Activated CD8-positive, alpha-beta memory T cell treated with anti-CD3 and anti-CD28 coated beads for 24 hours (primary cell): ENCODE measurements around the gene KRT71.

Experiments
- DNase-seq: peaks from one replicate; pipeline ENCODE4 v3.0.0-alpha.2; 2020

KRT71 gene

DNA sequence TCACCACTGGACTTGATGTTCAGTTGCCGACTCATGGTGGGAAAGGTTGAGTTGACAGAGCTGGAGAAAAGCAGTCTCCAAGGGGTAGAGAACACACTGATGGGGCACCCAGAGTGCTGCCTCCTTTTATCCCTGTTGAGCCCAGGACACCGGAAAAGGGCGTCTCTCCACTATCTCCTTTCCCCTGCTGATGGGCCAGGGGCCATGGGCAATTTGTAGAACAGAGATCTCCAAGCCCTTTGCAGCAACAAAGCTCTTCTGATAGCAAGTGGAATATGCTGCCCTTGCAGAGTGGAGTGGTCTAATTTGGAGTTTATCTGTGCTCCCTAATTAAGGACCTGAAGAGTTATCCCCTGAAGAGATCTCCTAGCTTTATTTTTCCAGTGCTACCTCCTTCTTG is 20.8 kb upstream of the KRT71 start, which contains the start of gene KRT74:
Gene KRT74, minus strand, starts transcription at position 101 of the 400 bp plus-strand sequence. Its CDS starts 66 bp downstream, at position 35.
- no peak for DNase-seq

DNA sequence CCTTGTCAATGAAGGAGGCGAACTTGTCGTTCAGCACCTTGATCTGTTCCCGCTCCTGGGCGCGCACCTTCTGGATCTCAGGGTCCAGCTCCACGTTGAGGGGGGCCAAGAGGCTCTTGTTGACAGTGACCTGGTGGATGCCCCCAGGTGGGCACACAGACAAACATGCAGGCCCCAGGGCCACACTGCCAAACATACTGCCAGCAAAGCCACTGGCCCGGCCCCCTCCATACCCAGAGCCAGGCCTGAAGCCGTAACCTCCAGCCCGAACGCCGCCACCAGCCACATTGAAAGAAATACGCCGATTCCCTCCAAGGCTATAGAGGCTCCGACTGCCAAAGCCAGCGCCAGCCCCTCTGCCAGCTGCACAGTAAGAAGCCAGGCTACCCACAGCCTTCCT is 20.4 kb upstream of the KRT71 start:
- no peak for DNase-seq

DNA sequence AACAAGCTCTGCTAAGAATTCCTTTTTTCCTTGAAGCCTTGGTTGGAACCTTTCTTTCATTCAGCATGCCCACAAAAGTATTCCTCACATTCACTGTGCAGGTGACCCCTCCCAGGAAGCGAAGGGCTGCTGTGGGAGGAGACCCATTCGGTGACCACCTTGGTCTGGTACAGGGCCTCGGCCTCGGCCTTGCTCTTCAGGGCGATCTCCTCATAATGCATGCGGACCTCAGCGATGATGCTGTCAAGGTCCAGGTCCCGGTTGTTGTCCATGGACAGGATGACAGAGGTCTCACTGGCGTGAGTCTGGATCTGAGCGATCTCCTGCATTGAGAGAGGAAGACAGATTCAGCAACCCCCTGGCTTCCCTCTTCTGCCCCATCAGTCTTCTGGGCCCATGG is 17.6 kb upstream of the KRT71 start:
- DNase-seq, result no peak

DNA sequence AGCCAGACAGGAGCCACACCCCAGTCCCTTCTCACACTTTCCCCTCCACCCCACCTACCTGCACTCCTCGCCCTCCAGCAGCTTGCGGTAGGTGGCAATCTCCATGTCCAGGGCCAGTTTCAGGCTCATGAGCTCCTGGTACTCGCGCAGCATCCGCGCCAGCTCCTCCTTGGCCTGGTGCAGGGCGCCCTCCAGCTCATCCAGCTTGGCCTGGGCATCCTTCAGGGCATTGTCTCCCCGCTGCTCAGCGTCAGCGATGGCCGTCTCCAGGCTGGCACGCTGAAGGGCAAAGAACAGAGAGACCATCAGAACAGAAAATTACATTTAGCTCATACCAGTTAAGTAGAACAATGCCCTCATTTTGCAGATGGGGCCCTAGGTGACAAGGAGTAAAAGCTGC is 15.2 kb upstream of the KRT71 start:
- DNase-seq, result no peak

DNA sequence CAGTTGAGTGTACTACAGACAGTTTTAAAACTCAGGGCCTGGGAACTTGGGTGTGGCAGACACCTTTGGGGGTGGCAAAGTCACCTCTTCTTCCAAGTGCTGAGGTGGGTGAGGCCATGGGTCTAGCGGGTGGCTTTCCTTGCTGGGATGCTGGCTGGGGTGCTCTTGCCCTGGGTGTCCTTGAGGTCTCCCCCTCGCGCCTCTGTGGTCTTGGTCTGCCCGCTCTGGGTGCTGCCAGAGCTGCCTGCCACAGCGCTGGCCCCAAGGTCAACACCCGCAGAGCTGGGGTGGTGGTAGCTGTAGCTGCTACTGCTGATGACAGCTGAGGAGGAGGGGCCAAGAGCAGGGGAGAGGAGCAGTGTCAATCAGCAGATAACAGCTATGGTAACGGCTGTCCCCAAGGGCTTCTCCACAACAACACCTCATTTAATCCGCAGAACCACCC is 13.9 kb upstream of the KRT71 start:
- DNase-seq, result no peak

DNA sequence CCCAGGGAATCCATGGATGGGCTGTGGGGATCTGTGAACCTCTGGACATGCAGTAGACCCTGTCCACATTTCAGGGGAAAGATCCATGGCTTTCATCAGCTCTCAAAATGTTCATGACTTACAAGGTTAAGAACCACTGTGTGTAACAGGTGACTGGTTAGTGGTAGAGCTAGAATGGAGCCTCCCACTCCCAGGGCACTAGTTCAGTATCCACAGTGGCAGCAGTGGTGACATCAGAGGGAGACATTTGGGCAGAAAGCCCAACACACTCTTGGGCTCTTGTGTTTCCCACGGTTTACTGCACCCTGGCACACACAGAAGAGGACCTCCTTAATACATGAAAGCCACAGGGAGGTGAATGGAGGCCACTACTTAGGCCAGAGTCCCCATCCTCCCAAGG is 11.6 kb upstream of the KRT71 start:
- DNase-seq, result no peak

DNA sequence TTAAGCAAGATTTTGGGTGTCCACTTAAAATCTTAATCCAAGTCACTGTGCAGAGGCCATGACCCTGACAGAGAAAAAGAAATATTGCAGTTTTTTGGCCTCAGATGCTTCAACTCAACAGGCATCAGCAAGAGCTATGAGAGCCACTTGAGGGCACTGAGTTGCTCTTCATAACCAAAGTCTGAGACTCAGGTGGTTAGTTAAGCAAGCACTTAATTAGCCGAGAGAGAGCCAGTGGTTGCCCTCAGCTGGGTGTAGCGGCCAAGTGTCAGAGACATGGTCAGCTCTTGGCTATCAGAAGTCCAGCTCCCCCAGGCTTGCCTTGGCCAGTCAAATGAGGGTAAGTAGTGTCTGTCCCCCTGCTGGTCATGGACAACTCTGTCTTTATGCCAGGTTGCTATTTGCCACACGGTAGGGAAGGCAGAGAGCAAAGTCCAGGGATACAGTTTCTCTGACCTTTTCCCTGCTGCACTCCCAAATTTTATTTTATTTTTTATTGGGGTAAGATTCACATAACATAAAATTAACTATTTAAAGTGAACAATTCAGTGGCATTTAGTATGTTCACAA is 9.0 kb upstream of the KRT71 start:
- DNase-seq, result no peak

DNA sequence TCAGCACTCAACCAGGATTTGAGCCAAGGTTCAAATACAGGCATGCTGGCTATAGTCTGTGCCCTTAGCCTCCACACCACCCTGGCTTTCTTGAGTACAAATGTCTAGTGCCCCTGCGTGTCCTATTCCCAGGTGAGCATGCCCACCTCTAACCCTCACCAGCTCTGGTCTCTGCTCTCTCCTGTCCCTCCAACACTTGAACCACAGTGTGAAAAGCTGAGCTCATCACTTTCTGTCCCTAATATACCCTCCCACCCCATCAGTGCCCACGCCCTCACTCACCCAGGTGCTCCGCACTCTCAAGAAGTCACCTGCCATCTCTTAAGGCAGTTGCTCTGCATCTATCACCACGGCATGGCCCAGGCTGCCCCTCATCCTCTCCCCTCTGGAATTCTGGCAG is 7.0 kb upstream of the KRT71 start:
- DNase-seq, result no peak

DNA sequence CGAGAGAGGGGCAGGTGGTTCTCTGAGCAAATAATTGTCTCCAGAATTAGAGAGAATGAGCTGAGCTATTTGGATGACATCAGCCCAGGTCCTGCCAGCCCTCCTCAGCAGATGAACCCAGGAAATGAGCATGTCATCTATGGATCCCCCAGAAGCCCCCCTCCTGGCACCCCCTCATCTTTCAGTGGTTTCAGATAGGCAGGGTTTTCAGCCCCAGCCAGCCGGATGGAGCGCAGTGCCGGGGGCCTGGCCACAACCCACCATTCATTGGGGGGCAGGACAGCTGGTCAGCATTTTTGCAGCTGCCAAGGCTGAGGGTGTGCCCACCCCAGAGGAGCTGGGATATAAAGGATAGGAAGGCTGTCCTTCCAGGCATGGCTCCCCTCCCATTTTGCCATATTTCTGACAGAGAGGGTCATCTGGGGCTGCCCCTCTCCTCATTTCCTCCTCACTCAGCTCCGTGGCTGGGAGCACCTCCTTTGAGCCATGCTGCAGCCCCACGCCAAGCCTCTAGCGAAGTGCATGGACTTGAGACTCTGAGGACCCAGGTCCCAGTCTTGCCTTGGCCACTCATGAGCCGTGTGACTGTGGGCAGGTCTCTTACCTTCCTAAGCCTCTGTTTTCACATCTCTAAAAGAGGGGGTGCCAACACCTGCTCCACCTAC is 6.0 kb upstream of the KRT71 start:
- no peak for DNase-seq

DNA sequence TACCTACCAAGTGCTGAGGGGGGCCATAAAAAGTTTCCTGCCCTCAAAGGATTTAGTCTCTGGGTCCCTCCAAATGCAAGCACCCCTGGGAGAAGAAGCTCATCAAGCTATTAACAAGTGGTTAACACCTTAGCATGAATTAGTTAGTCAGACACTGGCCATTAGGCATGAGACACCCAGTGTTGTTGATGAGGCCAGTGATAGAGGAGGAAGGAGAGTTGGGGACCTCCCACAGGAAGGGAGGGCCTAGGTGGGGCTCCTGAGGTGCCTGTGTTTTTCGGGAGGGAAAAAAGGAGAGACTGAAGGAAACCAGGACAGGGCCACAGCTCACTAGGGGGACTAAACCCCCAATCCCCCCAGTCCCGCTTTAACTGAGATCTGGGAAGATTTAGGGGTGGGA is 4.5 kb upstream of the KRT71 start:
- no peak for DNase-seq

DNA sequence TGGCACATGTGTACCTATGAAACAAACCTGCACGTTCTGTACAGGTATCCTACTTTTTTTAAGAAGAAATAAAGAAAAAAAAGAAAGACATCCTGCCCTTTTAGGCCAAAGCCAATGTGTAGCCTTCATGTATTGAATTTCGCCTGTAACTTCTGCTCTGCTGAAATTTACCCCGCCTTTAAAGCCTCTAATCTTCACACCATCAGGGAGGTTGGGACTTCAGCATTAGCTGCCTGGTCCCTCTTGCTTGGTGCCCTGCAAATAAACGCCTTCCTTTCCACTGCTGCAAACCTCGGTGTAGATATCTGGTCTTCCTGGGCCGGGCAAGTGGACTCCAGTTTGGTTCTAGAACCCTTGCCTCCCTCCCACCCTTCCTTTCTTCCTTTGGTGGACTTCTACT is 2.6 kb upstream of the KRT71 start:
- DNase-seq, result no peak

DNA sequence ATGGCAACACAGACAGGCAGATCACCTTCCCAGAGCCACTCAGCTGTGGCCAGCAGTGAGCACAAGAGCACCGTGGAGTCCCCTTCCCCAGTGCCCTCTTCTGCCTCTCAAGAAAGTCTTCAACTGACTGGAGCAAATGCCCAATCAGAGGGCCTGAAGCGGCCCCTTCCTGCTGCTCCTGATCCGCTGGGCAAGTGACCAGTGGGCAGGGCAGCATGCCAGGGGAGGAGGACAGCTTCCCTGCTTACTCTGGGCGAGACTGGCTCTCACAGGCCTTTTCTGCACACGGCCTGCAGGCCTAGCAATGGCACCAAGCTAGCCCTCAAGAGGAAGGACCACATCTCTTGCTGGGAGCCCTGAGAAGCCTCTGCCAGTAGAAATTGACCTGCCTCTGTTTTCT is 890 bp downstream of the KRT71 start:
- DNase-seq, result no peak

DNA sequence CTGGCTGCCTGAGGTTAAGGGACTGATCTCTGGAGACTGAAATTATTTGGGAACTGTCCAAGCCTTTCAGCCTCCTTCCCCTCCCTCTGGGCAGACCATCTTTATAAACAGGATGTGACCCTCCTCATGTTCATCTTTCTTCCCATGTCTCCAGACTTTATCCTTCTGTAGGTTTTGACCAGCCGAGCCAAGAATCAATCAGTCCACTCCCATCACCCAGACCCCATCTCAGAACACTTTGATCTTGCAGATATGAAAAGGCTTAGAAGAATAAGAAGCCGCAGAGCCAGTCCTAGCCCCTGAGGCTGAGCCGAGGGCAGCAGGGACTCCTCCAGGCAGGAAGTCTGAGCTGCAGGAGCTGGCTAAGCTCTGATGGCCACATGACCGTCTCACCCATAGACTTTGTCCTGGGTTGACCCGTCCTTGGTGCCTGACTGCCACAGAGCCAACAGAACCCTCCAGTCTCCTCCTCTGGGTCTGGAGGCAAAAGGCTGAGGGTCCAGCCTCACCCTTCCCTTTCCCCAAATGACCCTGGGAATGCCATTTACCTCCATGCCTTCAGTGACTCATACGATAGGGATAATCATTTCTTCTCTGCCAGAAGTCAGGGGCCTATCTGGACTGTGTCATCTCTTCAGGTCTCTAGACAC is 1.6 kb downstream of the KRT71 start:
- DNase-seq, result no peak

DNA sequence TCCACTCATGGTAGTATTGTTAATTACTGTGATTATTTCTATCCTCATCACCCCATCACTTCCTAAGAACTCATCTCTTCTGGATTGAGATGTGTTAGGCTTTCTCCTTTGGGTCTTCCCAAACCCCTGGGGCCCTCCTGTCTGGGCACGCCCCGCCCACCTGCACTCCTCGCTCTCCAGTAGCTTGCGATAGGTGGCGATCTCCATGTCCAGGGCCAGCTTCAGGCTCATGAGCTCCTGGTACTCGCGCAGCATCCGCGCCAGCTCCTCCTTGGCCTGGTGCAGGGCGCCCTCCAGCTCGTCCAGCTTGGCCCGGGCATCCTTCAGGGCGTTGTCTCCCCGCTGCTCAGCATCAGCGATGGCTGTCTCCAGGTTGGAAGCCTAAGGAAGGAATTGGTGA is 6.8 kb downstream of the KRT71 start:
- DNase-seq, result no peak

DNA sequence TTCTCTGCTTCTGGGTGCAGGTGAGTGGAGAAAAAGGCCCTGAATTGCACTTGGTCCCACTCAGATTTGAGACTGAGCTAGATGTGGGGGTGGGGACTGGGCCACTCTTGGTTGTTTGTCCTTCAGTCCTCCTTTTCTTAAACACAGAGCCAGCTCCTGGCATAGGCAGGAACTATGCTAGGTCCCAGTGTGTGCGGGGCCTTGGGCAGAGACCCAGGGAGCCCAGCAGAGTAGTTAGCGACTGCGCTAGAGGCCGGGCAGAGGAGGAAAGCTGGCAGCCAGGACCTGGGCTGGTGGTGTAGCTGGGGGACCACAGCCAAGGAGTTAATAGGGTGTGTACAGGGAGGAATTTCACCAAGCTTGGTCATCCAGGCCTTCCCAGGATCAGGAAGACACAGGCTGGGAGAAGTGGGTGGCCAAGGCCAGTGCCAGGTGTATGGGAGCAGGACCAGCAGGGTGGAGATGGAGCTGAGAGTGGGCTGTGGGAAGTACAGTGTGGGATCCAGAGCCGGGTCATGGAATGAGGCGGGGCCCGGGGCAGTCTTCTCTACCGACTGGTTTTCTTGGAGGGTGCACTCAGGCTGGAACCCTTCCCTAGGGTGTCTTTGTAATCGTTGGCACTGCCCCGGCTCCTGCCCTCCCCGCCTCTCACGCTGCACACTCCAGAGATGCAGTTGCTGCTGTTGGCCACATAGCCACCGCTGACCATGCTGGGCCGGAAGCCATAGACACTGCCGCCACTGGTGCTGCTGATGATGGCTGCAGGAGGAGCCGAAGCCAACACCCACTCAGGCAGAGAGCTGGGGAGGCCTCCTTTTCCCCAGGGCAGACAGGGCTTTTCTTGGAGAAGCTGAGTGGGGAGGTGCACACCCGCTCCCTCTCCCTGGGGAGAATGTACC is 8.7 kb downstream of the KRT71 start:
- DNase-seq, result no peak

DNA sequence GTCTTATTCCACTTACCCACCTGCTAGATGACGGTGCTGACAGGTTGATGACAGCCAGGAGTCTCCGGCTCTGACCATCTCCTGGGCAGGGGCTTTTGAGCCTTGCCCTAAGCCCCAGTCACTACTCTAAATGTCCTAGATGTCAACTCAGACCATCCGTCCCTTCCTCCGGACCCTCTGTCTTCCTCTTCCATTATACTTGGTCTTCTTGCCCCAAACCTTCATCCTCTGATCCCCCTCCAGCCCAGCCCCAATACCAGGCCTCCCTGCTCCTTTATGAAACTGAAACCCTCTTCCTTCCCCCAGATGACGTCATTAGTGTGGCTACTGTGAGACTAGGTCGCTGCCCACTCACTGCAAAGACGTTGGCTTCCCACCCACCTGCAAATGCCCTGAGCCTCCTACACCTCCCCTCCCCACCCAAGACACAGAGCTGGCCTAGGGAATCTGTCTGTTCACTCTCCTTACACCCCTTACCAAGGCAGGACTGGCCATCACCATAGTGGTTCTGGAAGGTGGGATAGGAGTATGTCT is 10.1 kb downstream of the KRT71 start:
- no peak for DNase-seq

DNA sequence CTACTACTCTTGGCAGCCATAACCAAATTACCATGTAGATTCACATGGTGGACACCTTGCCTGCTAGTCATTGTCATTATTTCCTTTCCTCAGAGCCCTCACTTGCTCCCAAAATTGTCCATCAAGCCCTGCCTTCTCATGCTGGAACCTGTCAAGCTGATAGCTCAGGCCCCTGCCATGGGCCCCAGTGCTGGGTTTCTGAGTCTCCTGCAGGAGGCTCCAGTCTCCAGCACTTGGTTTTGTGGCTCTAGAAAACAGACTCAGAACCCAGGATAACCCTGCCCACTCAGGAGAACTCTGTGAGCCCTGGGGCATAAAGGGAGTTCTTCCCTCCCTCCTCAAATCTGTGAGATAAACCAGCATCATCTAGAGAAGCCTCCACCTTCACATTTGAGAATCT is 10.8 kb downstream of the KRT71 start:
- DNase-seq, result no peak

DNA sequence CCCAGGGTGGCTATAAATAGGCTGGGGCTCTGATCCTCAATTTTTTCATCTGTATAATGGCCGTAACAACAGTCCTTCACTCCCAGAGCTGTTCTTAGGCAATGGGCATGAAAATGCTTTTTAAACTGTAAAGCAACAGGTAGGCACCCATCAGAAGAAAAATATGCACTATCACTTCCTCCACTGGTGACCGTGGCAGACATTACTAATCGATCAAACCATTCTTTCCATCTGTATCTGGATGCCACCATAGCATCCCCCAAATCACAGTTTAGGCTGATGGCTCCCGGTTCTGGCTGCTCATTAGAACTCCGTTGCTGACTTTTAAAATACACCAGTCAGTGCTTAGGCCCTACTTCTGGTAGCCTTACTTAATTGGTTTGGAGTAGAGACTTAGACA is 11.2 kb downstream of the KRT71 start:
- DNase-seq, result no peak

DNA sequence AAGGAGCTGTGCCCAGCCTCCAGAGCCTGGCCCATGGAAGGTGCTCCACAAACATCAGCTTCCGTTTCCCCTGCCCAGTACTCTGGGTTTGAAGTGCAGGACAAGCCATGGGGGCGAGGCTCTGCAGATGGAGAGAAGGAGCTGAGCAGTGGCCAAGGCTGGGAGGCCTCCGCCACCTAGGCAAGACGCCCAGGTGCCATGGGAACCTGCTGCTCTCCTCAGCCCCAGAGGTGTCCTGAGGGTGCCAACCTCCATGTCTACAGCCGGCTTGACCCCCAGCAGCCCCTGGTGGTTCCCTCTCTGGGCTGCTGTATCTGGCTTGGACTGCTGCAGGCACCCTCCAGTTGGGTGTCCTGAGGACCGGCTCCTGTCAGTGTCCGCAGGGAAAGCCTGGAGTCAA is 12.4 kb downstream of the KRT71 start:
- no peak for DNase-seq

DNA sequence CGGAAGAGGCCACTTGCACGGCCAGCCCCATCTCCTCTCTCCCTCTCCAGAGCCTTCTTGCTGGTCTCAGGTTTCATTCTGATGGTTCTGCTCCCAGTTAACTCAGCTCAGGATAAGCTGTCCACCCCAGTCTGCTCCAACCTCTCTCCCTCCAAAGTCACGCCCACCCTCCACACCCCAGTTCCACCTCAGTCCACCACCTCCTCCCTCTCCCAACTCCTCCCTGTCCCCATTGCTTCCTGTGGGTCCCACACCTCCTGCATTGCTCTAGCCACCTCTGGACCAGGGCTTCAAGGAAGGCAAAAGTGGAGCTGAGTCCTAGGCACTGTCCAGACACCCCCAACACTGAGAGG is 13.1 kb downstream of the KRT71 start:
- DNase-seq, result no peak

DNA sequence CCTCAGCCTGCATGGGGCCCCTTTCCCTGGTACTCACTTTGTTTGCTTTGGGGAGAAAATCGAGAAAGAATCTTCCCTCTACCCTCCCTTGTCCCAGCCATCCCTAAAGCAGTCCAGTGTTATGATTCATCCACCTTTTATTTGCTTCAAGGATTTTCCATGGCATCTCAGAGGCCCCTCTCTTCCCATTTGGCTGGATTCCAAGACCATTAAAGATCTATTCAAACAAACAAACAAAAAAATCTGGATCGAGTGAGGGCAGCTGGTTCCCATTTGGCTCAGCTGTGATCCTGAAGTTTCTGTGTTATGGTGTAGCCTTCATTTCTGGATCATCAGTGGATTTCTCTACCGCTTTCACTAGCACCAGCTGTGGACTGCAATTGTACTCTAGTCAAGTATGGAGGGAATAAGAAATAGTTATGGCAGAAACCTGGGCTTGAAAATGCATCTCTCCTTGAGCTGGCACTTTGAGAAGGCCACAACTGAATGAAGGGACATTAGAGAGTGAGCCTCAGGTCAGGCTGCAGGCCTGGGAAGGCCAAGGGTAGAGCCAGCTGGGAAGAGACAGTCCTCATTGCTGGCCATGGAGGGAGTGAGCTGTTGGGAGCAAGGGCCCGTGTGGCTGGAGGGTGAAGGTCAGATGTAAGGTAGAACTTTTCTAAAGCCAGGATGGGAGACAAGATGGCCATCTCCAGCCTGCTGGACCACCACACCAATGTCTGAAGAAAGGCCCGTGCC is 13.7 kb downstream of the KRT71 start:
- no peak for DNase-seq

DNA sequence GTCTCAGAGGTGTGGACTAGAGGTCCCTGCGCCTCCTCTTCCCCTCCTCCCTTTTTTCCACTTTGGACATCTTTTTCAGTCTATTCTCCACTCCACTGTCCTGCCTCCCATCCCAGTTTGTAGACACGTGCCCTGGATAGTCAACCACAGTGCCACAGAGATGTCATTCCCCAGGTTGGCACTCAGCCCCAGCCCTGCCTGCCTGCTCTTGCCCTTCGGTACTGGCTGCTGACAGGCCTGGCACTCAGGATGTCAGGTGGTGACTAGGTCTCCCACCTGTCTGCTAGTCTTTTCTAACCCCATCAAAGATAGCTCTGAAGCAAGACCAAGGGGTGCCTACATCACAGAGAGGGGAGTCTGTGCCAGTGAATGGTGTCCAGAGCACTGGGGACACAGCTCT is 15.8 kb downstream of the KRT71 start:
- DNase-seq, result no peak

DNA sequence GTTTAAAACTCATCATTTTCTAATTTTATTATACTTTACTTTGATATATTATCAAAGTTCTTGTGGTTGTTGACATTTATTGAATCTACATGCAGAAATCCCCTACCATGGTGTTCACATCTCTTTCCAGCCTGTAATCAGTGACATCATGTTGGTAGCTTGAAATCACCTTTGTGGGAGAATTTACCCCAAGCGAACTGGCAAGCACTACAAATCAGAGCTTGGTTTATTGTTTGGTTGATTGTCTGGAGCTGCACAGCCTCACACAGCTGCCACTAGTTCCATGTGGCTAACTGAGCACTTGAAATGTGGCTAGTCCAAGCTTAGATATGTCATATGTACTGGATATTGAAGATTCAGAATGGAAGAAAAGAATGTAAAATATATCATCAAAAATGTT is 17.4 kb downstream of the KRT71 start:
- DNase-seq, result no peak
